Smooth muscle cell (in vitro differentiated cells): Measurements from ENCODE around the gene DCD. TPM values are rescaled to one million over a fixed set of nuclear protein-coding genes. Genes with fewer than 3 reads are reported as not detected.

Experiments used
- DNase-seq: peaks from one replicate; lab custom pipeline; 2025; ENCODE audit not compliant: unreplicated experiment; lab: John Stamatoyannopoulos, UW
- H2AFZ ChIP-seq: fragments of 200-600 bp; sonication (generic); 2 replicates; pipeline ENCODE4 v1.6.0; 2016; ENCODE audit warnings: antibody characterized with exemption, low read depth, mild to moderate bottlenecking
- H3F3A ChIP-seq: fragments of 200-600 bp; sonication (generic); 2 replicates; pipeline ENCODE4 v1.6.0; 2017; ENCODE audit warnings: antibody characterized with exemption, low read depth
- H3K27ac ChIP-seq: fragments of 200-600 bp; sonication (generic); 2 replicates; pipeline ENCODE4 v1.5.1; 2016; ENCODE audit warnings: low read depth, mild to moderate bottlenecking
- H3K27me3 ChIP-seq: fragments of 200-600 bp; sonication (generic); 2 replicates; pipeline ENCODE4 v1.6.1; 2016; ENCODE audit warnings: low read depth, mild to moderate bottlenecking
- H3K36me3 ChIP-seq: fragments of 200-600 bp; sonication (generic); 2 replicates; pipeline ENCODE4 v1.5.1; 2016; ENCODE audit warnings: low read depth
- H3K4me1 ChIP-seq: fragments of 200-600 bp; sonication (generic); 2 replicates; pipeline ENCODE4 v1.5.1; 2016; ENCODE audit warnings: low read depth
- H3K4me2 ChIP-seq: fragments of 200-600 bp; sonication (generic); 2 replicates; pipeline ENCODE4 v1.6.0; 2016; ENCODE audit warnings: mild to moderate bottlenecking
- H3K4me3 ChIP-seq: fragments of 200-600 bp; sonication (generic); 2 replicates; pipeline ENCODE4 v1.5.1; 2016; ENCODE audit warnings: mild to moderate bottlenecking
- H3K79me2 ChIP-seq: fragments of 200-600 bp; sonication (generic); 2 replicates; pipeline ENCODE4 v1.6.0; 2016; ENCODE audit warnings: low read depth, mild to moderate bottlenecking
- H3K9ac ChIP-seq: fragments of 200-600 bp; sonication (generic); 2 replicates; pipeline ENCODE4 v1.6.0; 2016; ENCODE audit warnings: low read depth
- H3K9me3 ChIP-seq: fragments of 200-600 bp; sonication (generic); replicated peaks from 2 replicates; pipeline ENCODE4 v1.5.1; 2016; ENCODE audit warnings: low read depth
- H4K20me1 ChIP-seq: fragments of 200-600 bp; sonication (generic); 2 replicates; pipeline ENCODE4 v1.6.0; 2016; ENCODE audit warnings: low read depth
- CTCF ChIP-seq: fragments of 200-600 bp; sonication (generic); IDR thresholded peaks from 2 replicates; pipeline ENCODE4 v1.5.1; 2017; ENCODE audit warnings: borderline replicate concordance, mild to moderate bottlenecking, antibody characterized with exemption; ENCODE audit not compliant: insufficient read depth, poor library complexity, severe bottlenecking
- WGBS: methylation state at CpG from one replicate; pipeline ENCODE4 v1.1.7; 2016; ENCODE audit warnings: low lambda C conversion rate; 5-methylcytosine and 5-hydroxymethylcytosine counted together
- polyA plus RNA-seq: library from polyadenylated mRNA; unstranded; fragments of >200 nt; fragmentation: Nextera tagmentation; extraction: Ambion mirVana; gene quantifications from 2 replicates; pipeline ENCODE4 v1.2.1, GENCODE V29; 2016
- total RNA-seq: library from RNA; depleted of rRNA; stranded (reverse); fragments of >200 nt; gene quantifications from 2 replicates; pipeline ENCODE4 v1.2.3, GENCODE V29; 2014

DCD gene
- total and polyA plus RNA-seq, 2 experiments from 2014 or later, result not detected

GRCh38 chr12:54689034-54689372 is 40.8 kb upstream of the DCD start:
- no peaks in the 10 kb centered on the region for H3K9me3 ChIP-seq
- no peaks in the 10 kb centered on the region for H3K79me2 ChIP-seq
- no peaks in the 10 kb centered on the region for H3K4me1 ChIP-seq
- TF ChIP-seq CTCF, result no peak
- no peaks in the 10 kb centered on the region for H3F3A ChIP-seq
- no peaks in the 10 kb centered on the region for H3K36me3 ChIP-seq
- H3K27ac ChIP-seq, result no peak overlapping the region
- no peaks in the 10 kb centered on the region for H4K20me1 ChIP-seq
- no peak overlapping the region for H3K4me3 ChIP-seq
- no peak overlapping the region for H3K9ac ChIP-seq
- WGBS, result 83% methylated on average over 8 of the region's 8 CpGs
- no peak for DNase-seq
- H3K4me2 ChIP-seq, result no peak overlapping the region
- H2AFZ ChIP-seq, result no peak overlapping the region
- H3K27me3 ChIP-seq, result peaks cover 10% of the 10 kb centered on the region

DNA sequence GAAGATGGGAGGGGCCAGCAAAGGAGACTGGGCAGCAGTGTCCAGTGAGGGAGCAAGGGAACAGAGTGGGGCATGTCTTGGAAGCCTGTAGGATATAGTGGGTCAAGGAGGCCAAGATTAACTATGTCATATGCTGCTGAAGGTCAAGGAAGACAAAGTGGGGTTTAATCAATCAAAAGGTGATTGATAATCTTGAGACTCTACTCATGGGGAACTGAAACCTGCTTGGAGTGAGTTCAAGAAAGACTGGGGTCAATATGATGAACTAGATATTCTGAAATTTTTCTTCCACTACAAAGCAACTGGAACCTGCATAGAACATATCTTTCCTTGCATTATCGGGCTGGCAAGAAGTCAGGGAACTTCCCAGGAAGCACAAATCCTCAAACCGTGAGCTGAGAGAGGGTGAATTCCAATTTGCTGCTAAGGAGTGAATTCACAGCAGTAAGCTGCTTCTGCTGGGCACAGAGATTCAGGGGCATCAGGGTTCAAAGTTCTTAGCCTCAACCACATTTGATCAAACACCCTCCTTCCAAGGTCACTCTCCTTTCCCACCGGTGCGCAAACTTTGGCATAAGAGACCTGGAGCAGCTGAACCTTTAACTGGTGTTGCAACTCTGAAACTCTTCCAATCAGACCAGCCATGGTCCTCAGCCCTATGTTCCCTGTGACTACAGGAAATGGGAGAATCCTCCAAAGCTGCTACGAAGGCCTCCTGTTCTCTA is 40.3 kb upstream of the DCD start:
- no peak for TF ChIP-seq CTCF
- Histone ChIP-seq H2AFZ (no peak overlapping the region), H3K9ac (no peak overlapping the region), H3K4me3 (no peak overlapping the region), H3K79me2 (no peaks in the 10 kb centered on the region), H3K36me3 (no peaks in the 10 kb centered on the region), H3K9me3 (no peaks in the 10 kb centered on the region), H3F3A (no peaks in the 10 kb centered on the region), H3K4me2 (no peak overlapping the region), H3K27me3 (peaks cover 12% of the 10 kb centered on the region), H3K4me1 (peaks cover 4% of the 10 kb centered on the region), H4K20me1 (no peaks in the 10 kb centered on the region), H3K27ac (no peak overlapping the region)
- no peak for DNase-seq
- WGBS, result 92% methylated on average over 5 of the region's 5 CpGs

GRCh38 chr12:54684636-54685630 is 36.8 kb upstream of the DCD start:
- no peaks in the 10 kb centered on the region for H3F3A ChIP-seq

More at GRCh38 chr12:54684636-54685630, 36.8 kb upstream of the DCD start:
- H3K4me1 ChIP-seq, result peaks cover 9% of the 10 kb centered on the region
- no peak for DNase-seq
- no peak overlapping the region for H3K4me2 ChIP-seq
- H3K27me3 ChIP-seq, result peaks cover 15% of the 10 kb centered on the region
- H2AFZ ChIP-seq, result no peak overlapping the region
- TF ChIP-seq CTCF, result no peak
- no peak overlapping the region for H3K9ac ChIP-seq
- no peaks in the 10 kb centered on the region for H3K9me3 ChIP-seq
- H3K4me3 ChIP-seq, result no peak overlapping the region
- no peaks in the 10 kb centered on the region for H3K36me3 ChIP-seq
- WGBS, result 83% methylated on average over 12 of the region's 12 CpGs
- H3K27ac ChIP-seq, result no peak overlapping the region
- H4K20me1 ChIP-seq, result no peaks in the 10 kb centered on the region
- H3K79me2 ChIP-seq, result no peaks in the 10 kb centered on the region
